K562 (cell line): ENCODE results near the gene UNC93B1. TPM values are rescaled to one million over a fixed set of nuclear protein-coding genes. Genes with fewer than 3 reads are reported as not detected.

Experiments used
- FUS ChIP-seq: fragments of 200-400 bp; formaldehyde crosslinking; optimal IDR thresholded peaks from 2 replicates; pipeline ENCODE3; 2017; ENCODE audit warnings: low read depth, low read length
- KDM4B ChIP-seq, 2 experiments: fragments of 450-650 bp in 1 of 2; sonication (generic) in 1 of 2; IDR thresholded peaks; 2 replicates each; pipeline ENCODE4 v1.6.1; 2016 to 2017; ENCODE audit warnings: borderline replicate concordance in 2 of 2, antibody characterized with exemption in 1 of 2, low read depth in 1 of 2, mild to moderate bottlenecking in 1 of 2
- MED1 ChIP-seq: sonication (generic); formaldehyde crosslinking; IDR thresholded peaks from 2 replicates; pipeline ENCODE4 v1.8.1; 2023; ENCODE audit warnings: missing genetic modification reagents, borderline replicate concordance
- MTA2 ChIP-seq: fragments of 450-650 bp; IDR thresholded peaks from 2 replicates; pipeline ENCODE4 v1.6.1; 2016; ENCODE audit warnings: low read depth
- MYNN ChIP-seq, 2 experiments: sonication (generic); formaldehyde crosslinking in 1 of 2; IDR thresholded peaks; 2 replicates each; pipeline versions ENCODE4 v1.5.0 to v1.6.1; 2016 to 2020; ENCODE audit warnings: antibody characterized with exemption in 1 of 2, missing genetic modification reagents in 1 of 2
- PHTF2 ChIP-seq: fragments of 250-450 bp; sonication (Bioruptor Pico); IDR thresholded peaks from 2 replicates; pipeline ENCODE4 v1.5.0; 2021; ENCODE audit warnings: mild to moderate bottlenecking
- RFX5 ChIP-seq: IDR thresholded peaks from 2 replicates; pipeline ENCODE4 v1.6.1; 2011; ENCODE audit warnings: low read depth, mild to moderate bottlenecking, improper control_type of control experiment, low read length
- RNF219 ChIP-seq: fragments of 250-450 bp; sonication (Bioruptor Pico); IDR thresholded peaks from 2 replicates; pipeline ENCODE4 v1.5.0; 2022; ENCODE audit warnings: mild to moderate bottlenecking
- SETDB1 ChIP-seq: IDR thresholded peaks from one replicate; pipeline ENCODE4 v1.6.1; 2012; ENCODE audit warnings: low read length, control low read depth, inconsistent platforms
- SP1 ChIP-seq: sonication (generic); formaldehyde crosslinking; IDR thresholded peaks from 2 replicates; pipeline ENCODE4 v1.8.1; 2022; ENCODE audit warnings: mild to moderate bottlenecking, missing genetic modification reagents
- TCF15 ChIP-seq: fragments of 250-450 bp; sonication (Bioruptor Pico); IDR thresholded peaks from 2 replicates; pipeline ENCODE4 v1.8.0; 2022; ENCODE audit warnings: moderate library complexity, mild to moderate bottlenecking, inconsistent platforms
- THAP12 ChIP-seq: fragments of 250-450 bp; sonication (Bioruptor Pico); IDR thresholded peaks from 2 replicates; pipeline ENCODE4 v1.9.0; 2021; ENCODE audit warnings: mild to moderate bottlenecking, inconsistent platforms
- THAP7 ChIP-seq: fragments of 250-450 bp; sonication (Bioruptor Pico); IDR thresholded peaks from 2 replicates; pipeline ENCODE4 v1.5.0; 2021
- U2AF1 ChIP-seq: fragments of 200-400 bp; formaldehyde crosslinking; optimal IDR thresholded peaks from 2 replicates; pipeline ENCODE3; 2017; ENCODE audit warnings: mild to moderate bottlenecking, low read depth, low read length, moderate library complexity
- USF1 ChIP-seq: sonication (generic); formaldehyde crosslinking; IDR thresholded peaks from 2 replicates; pipeline ENCODE4 v1.9.0; 2022; ENCODE audit warnings: mild to moderate bottlenecking, missing genetic modification reagents
- XRCC3 ChIP-seq: fragments of 450-650 bp; IDR thresholded peaks from 2 replicates; pipeline ENCODE4 v1.6.1; 2017; ENCODE audit warnings: mild to moderate bottlenecking, moderate library complexity
- ZBTB2 ChIP-seq: fragments of 450-650 bp; IDR thresholded peaks from 2 replicates; pipeline ENCODE4 v1.6.1; 2016; ENCODE audit warnings: antibody characterized with exemption
- polyA plus RNA-seq, 8 experiments: library from polyadenylated mRNA; depleted of rRNA in 4 of 8; stranded (reverse) in 5 of 8; unstranded in 3 of 8; fragments of >200 nt; fragmentation: Nextera tagmentation in 2 of 8; fragmentation: Illumina TruSeq in 1 of 8; extraction: Ambion mirVana in 2 of 8; extraction: Trizol in 1 of 8; gene quantifications; 2 replicates each; pipeline versions ENCODE4 v1.2.1 to v1.2.3, GENCODE V29; 2011 to 2014; ENCODE audit warnings: inconsistent platforms in 1 of 8, missing spikeins in 1 of 8
- total RNA-seq, 7 experiments: library from RNA; depleted of rRNA in 6 of 7; stranded (reverse); fragments of >200 nt in 6 of 7; fragmentation: Illumina TruSeq in 2 of 7; extraction: Trizol in 2 of 7; gene quantifications; 2 replicates each; pipeline versions ENCODE4 v1.2.1 to v1.2.3, GENCODE V29; 2011 to 2021; ENCODE audit warnings: low replicate concordance in 1 of 7

Gene UNC93B1
- total and polyA plus RNA-seq, 9 of the 15 experiments (the other 6 are each of a cell fraction or from before 2014, with no cell fraction given), result 0.10 to 13.6 (median 6.5) TPM

- TF ChIP-seq THAP12 (CRISPR knock-in tag) (peak; percentile 62; the same call in 1 of the 2 replicates), KDM4B (IDR thresholded peaks at IDR 0.05; ENCODE audit: borderline replicate concordance in 2 of 2, low read depth in 1 of 2) (no peak), U2AF1 (no peak), XRCC3 (no peak), MED1 (no peak), FUS (no peak), ZBTB2 (no peak), SP1 (CRISPR knock-in tag) (peak; percentile 56; the same call in 1 of the 2 replicates), SETDB1 (no peak), THAP7 (CRISPR knock-in tag) (no peak), RFX5 (no peak), MTA2 (no peak), USF1 (CRISPR knock-in tag) (peak; percentile 71), TCF15 (no peak), RNF219 (no peak), MYNN (IDR thresholded peaks at IDR 0.05) (peak; percentile 82; the same call in 1 of the 2 replicates), MYNN (CRISPR knock-in tag; IDR thresholded peaks at IDR 0.05) (no peak), PHTF2 (CRISPR knock-in tag) (no peak)
Observed at GRCh38 chr11:68043349-68044144, 39.6 kb upstream of the UNC93B1 start (continued).
